OCI-LY7 (cell line): ENCODE data around the gene LMX1A.

Source experiments
- EZH2phosphoT487 ChIP-seq: fragments of 200-600 bp; sonication (generic); IDR thresholded peaks from 2 replicates; pipeline ENCODE4 v1.6.1; 2018; ENCODE audit warnings: low read depth, borderline replicate concordance, mild to moderate bottlenecking, mixed run types, antibody characterized with exemption, low read length, moderate library complexity, mixed read lengths
- TF ChIP-seq, protein P1 (sequence below): fragments of 200-600 bp; sonication (generic); conservative IDR thresholded peaks from 2 replicates; pipeline ENCODE4 v1.5.1; 2014; ENCODE audit warnings: mild to moderate bottlenecking, antibody characterized with exemption, low read length, moderate library complexity, mixed read lengths

DNA sequence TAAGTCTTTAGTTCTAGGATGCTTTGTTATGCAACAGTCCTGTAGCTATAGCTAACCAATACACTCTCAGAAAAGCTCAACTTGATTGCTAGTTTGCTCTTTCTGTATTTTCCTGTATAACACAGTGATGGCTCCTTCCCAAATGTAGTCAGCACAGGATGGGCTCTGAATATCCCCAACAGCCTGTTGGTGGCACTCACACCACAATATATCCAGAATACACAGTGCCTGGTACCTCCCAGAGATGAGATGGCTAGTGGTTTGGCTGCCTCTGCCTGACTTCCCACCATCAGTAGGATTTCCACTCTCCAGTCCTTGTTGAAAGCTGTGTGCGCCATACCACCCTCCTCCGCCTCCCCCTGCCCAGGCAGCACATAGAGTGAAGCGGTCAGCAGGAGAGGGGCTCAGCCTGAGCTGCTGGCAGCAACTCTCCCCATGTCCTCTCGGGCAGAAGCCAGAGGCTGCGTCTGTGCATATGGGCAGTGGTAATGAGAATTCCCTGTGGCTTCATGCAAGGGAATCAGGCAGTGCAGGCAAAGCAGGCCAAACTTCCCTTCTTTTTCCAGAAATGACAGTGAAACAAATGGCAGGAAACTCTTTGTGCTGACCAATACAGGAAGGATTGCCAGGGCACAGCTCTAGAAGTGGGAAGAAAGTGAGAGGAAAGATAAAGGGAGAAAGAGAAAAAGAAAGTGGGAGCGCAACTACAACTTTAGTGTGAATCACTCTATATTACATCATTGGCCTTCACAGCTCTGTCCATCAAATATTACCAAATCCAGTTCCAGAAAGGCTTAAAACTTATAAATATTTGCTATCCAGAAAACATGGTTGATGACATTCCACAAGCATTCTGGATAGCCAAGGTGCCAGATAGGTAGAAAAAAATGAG, 49.7 kb downstream of the LMX1A start:
- TF ChIP-seq, protein P1, sequence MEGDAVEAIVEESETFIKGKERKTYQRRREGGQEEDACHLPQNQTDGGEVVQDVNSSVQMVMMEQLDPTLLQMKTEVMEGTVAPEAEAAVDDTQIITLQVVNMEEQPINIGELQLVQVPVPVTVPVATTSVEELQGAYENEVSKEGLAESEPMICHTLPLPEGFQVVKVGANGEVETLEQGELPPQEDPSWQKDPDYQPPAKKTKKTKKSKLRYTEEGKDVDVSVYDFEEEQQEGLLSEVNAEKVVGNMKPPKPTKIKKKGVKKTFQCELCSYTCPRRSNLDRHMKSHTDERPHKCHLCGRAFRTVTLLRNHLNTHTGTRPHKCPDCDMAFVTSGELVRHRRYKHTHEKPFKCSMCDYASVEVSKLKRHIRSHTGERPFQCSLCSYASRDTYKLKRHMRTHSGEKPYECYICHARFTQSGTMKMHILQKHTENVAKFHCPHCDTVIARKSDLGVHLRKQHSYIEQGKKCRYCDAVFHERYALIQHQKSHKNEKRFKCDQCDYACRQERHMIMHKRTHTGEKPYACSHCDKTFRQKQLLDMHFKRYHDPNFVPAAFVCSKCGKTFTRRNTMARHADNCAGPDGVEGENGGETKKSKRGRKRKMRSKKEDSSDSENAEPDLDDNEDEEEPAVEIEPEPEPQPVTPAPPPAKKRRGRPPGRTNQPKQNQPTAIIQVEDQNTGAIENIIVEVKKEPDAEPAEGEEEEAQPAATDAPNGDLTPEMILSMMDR = no peak
- no peak for TF ChIP-seq EZH2phosphoT487
